GM19324 (cell line): ENCODE data around the gene TUBB8.
"Not testable (repeated sequence)": the region's sequence is repeated elsewhere in the genome, so short reads cannot be mapped to it uniquely, and the experiment has no call there.

ENCODE experiments used
- ATAC-seq: cut with Tn5 transposase; IDR thresholded peaks from one replicate; pipeline ENCODE4 v1.9.1; 2021; ENCODE audit warnings: mild to moderate bottlenecking, moderate library complexity; ENCODE audit not compliant: unreplicated experiment, low FRiP score

The TUBB8 gene

GRCh38 chr10:49926-50325, 830 bp upstream of the TUBB8 start:
- ATAC-seq: not testable (repeated sequence)

DNA sequence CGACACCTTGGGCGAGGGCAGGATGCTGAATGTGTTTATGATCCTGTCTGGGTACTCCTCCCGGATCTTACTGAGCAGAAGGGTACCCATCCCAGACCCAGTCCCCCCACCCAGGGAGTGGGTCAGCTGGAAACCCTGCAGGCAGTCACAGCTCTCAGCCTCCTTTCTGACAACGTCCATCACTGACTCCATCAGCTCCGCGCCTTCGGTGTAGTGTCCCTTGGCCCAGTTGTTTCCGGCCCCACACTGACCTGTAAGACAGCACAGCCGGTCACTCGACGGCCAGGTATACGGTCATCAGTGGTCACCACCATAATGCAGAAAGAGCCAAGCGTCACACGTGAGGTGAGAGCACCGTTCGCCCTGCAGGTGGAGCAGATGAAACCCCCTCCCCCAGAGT, 1.2 kb downstream of the TUBB8 start:
- ATAC-seq: not testable (repeated sequence)

- ATAC-seq: not testable (repeated sequence)
Observed at GRCh38 chr10:13315-13635, 35.8 kb downstream of the TUBB8 start.

- ATAC-seq: not testable (repeated sequence)
Observed at GRCh38 chr10:12444-13314, 36.4 kb downstream of the TUBB8 start.

DNA sequence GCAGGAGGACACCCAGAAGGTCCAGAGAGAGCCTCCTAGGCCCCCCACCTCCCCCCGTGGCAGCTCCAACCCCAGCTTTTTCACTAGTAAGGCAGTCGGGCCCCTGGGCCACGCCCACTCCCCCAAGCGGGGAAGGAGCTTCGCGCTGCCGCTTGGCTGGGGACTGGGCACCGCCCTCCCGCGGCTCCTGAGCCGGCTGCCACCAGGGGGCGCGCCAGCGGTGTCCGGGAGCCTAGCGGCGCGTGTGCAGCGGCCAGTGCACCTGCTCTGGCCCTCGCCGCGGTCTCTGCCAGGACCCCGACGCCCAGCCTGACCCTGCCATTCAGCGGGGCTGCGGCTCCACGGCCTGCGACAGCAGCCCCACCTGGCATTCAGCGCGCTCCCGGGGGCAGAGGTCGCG, 37.8 kb downstream of the TUBB8 start:
- ATAC-seq: not testable (repeated sequence)

- not testable (repeated sequence) for ATAC-seq
Observed at GRCh38 chr10:10261-10971, 38.7 kb downstream of the TUBB8 start.
